ENCODE results near the gene EYS. TPM values are rescaled to one million over a fixed set of nuclear protein-coding genes. Genes with fewer than 3 reads are reported as not detected.
"Not testable (repeated sequence)": the region's sequence is repeated elsewhere in the genome, so short reads cannot be mapped to it uniquely, and the experiment has no call there.

Gene EYS
- total and polyA plus RNA-seq, 2 of the 8 experiments (the other 6 are each of a cell fraction or from before 2014, with no cell fraction given) = 0.05 to 0.13 TPM

- H3K18ac ChIP-seq (ENCODE audit: extremely low read depth, low read length); H3K14ac ChIP-seq (ENCODE audit: insufficient read length); DNase-seq (ENCODE audit: low read depth in 1 of 2, low spot score in 2 of 2); H4K20me1 ChIP-seq (replicated peaks in 1 of 2; ENCODE audit: control insufficient read depth in 1 of 2, insufficient read depth in 2 of 2, low read length in 2 of 2); FAIRE-seq; H2BK120ac ChIP-seq (replicated peaks; ENCODE audit: low read depth, low read length); POLR2A ChIA-PET (ENCODE audit: partially characterized antibody); H2BK15ac ChIP-seq (ENCODE audit: low read length); H3K79me1 ChIP-seq (ENCODE audit: low read depth, low read length); H2BK12ac ChIP-seq (ENCODE audit: low read depth, low read length); H2BK20ac ChIP-seq (ENCODE audit: low read length); H3K27me3 ChIP-seq (replicated peaks in 1 of 4; ENCODE audit: control insufficient read depth in 3 of 4, extremely low read depth in 1 of 4, insufficient read depth in 3 of 4, low read length in 3 of 4); H4K8ac ChIP-seq (ENCODE audit: extremely low read depth, insufficient read depth, low read length); H3K4me3 ChIP-seq (ENCODE audit: extremely low read depth in 1 of 4, insufficient read depth in 2 of 4, low read depth in 3 of 4, low read length in 4 of 4); H3K9me3 ChIP-seq (ENCODE audit: insufficient read depth in 2 of 2, low read depth in 1 of 2, low read length in 1 of 2); H3K9ac ChIP-seq (replicated peaks in 1 of 4; ENCODE audit: extremely low read depth in 1 of 4, low read depth in 3 of 4, low read length in 3 of 4); H2AFZ ChIP-seq (ENCODE audit: low read length); H3K27ac ChIP-seq (ENCODE audit: low read depth, low read length); H4K5ac ChIP-seq (ENCODE audit: insufficient read length, low read depth, low read length); H3K23ac ChIP-seq (ENCODE audit: insufficient read length); H3K4ac ChIP-seq (replicated peaks; ENCODE audit: insufficient read length, low read depth, low read length); H2AK5ac ChIP-seq (ENCODE audit: low read depth, low read length); CTCF ChIA-PET (ENCODE audit: partially characterized antibody); H2BK5ac ChIP-seq (ENCODE audit: low read depth, low read length); H3K79me2 ChIP-seq (ENCODE audit: control insufficient read depth in 1 of 2, insufficient read depth in 2 of 2, low read length in 2 of 2); H3K4me1 ChIP-seq (replicated peaks in 1 of 4; ENCODE audit: control insufficient read depth in 3 of 4, insufficient read depth in 4 of 4, low read length in 3 of 4); H4K91ac ChIP-seq (replicated peaks; ENCODE audit: insufficient read length, low read length); H3K23me2 ChIP-seq (ENCODE audit: low read depth, low read length); H3K56ac ChIP-seq (replicated peaks; ENCODE audit: insufficient read length, low read depth, low read length); H3K36me3 ChIP-seq (ENCODE audit: control insufficient read depth in 2 of 4, insufficient read depth in 4 of 4, low read length in 3 of 4); H3K4me2 ChIP-seq (ENCODE audit: insufficient read depth in 1 of 2, low read depth in 2 of 2, low read length in 2 of 2): not testable (repeated sequence)
- WGBS, 2 experiments (ENCODE audit: extremely low coverage in 1 of 2, insufficient coverage in 1 of 2, insufficient read length in 1 of 2, insufficient replicate concordance in 2 of 2, low coverage in 1 of 2, low lambda C conversion rate in 2 of 2, missing lambda C conversion rate in 1 of 2) = 77% methylated on average over 2 of the region's 4 CpGs; no CpG with 5 or more reads in 1 of the 2 experiments
Measured at GRCh38 chr6:65002882-65003281, 704.1 kb downstream of the EYS start.

Data from H1 (cell line).